K562 (cell line): ENCODE measurements around the gene TSPAN18.

Experiments used
- POLR2AphosphoS5 ChIP-seq: IDR thresholded peaks from 2 replicates; pipeline ENCODE4 v1.6.1; 2011; ENCODE audit warnings: mild to moderate bottlenecking, low read depth, low read length, moderate library complexity; ENCODE audit not compliant: control insufficient read depth, insufficient read depth
- RCOR1 ChIP-seq, 2 experiments: IDR thresholded peaks; 2 replicates each; pipeline ENCODE4 v1.6.1; 2012; ENCODE audit warnings: low read depth in 2 of 2, low read length in 2 of 2, borderline replicate concordance in 1 of 2, improper control_type of control experiment in 1 of 2
- ZNF274 ChIP-seq: IDR thresholded peaks from 2 replicates; pipeline ENCODE4 v1.6.1; 2011; ENCODE audit warnings: low read depth, mild to moderate bottlenecking, low read length, moderate library complexity, borderline replicate concordance

DNA sequence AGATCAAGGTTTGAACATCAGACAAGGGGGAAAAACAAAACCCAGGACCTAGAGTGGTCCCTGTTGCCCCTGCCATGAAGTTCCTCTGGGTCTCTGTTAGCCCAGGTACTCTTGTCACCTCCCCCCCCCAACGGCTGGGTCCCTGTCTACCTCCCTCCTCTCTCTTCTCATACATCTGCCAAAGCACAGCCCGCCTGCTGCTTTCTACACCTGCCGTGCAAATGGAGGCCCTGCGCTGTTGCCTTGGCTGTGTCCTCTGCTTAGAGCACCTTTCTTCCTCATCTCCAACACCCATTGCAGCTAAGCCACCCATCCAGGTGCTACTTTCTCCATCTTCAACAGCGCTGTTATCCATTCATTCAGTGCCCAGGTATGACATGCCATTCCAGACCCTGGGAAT lies 124.7 kb downstream of the TSPAN18 start:
- TF ChIP-seq RCOR1 (IDR thresholded peaks at IDR 0.05; ENCODE audit: borderline replicate concordance in 1 of 2, low read depth in 2 of 2, low read length in 2 of 2) = no peak
- TF ChIP-seq ZNF274 = no peak
- no peak for TF ChIP-seq POLR2AphosphoS5
